Erythroblast (primary cell): ENCODE measurements around the gene C4orf36.

ENCODE experiments used
- DNase-seq, 2 experiments: peaks; one replicate each; lab custom pipeline; 2025; lab: John Stamatoyannopoulos, UW
- GATA1 ChIP-seq: IDR thresholded peaks from 2 replicates; pipeline ENCODE4 v1.6.1; 2011; ENCODE audit warnings: low read depth, mild to moderate bottlenecking, control low read depth, low read length, moderate library complexity
- POLR2A ChIP-seq: IDR thresholded peaks from 2 replicates; pipeline ENCODE4 v1.6.1; 2011; ENCODE audit warnings: mild to moderate bottlenecking, low read length

Gene C4orf36

GRCh38 chr4:86891762-86892635 is at the start of gene C4orf36:
TSS of gene C4orf36 (minus strand) at chr4:86892422. CDS start at chr4:86891520, 902 bp downstream.
- DNase-seq, result peak; percentile 55 to 58
- TF ChIP-seq POLR2A, result no peak
- no peak for TF ChIP-seq GATA1

- TF ChIP-seq GATA1 (no peak), POLR2A (no peak)
- no peak for DNase-seq
Measured at GRCh38 chr4:86940920-86941460, 48.8 kb upstream of the C4orf36 start.

- TF ChIP-seq POLR2A (no peak), GATA1 (no peak)
- DNase-seq, result no peak
Measured at GRCh38 chr4:86939729-86940575, 47.7 kb upstream of the C4orf36 start.

- no peak for DNase-seq
- no peak for TF ChIP-seq POLR2A
- no peak for TF ChIP-seq GATA1
Measured at GRCh38 chr4:86938771-86939520, 46.7 kb upstream of the C4orf36 start.

GRCh38 chr4:86935853-86936733 is 43.9 kb upstream of the C4orf36 start:
- DNase-seq, result peak; percentile 85 to 90

GRCh38 chr4:86935566-86935852 is 43.3 kb upstream of the C4orf36 start:
- TF ChIP-seq GATA1 (no peak), POLR2A (no peak)
- DNase-seq, result peak in 1 of 2 experiments; percentile 75

More at GRCh38 chr4:86935853-86936733, 43.9 kb upstream of the C4orf36 start:
- TF ChIP-seq POLR2A, result peak; percentile 68
- no peak for TF ChIP-seq GATA1

GRCh38 chr4:86934771-86935565 is 42.7 kb upstream of the C4orf36 start, which contains the start of gene AFF1:
TSS of gene AFF1 (plus strand) at chr4:86935011. CDS start at chr4:86948534, 13,523 bp downstream.
- TF ChIP-seq POLR2A, result peak; percentile 60
- TF ChIP-seq GATA1, result no peak
- peak; percentile 97 to 98 for DNase-seq

GRCh38 chr4:86934147-86934770 is 42.0 kb upstream of the C4orf36 start:
- peak; percentile 55 to 62 for DNase-seq
- TF ChIP-seq POLR2A, result peak; percentile 69
- no peak for TF ChIP-seq GATA1

GRCh38 chr4:86928400-86929255 is 36.4 kb upstream of the C4orf36 start:
- DNase-seq, result no peak
- TF ChIP-seq POLR2A (no peak), GATA1 (no peak)

- TF ChIP-seq POLR2A (no peak), GATA1 (no peak)
- DNase-seq, result no peak
Measured at GRCh38 chr4:86927843-86928395, 35.7 kb upstream of the C4orf36 start.
